NT2/D1 (cell line): ENCODE data around the gene PDGFC.

Experiments
- YY1 ChIP-seq: IDR thresholded peaks from 2 replicates; pipeline ENCODE4 v1.6.1; 2011; ENCODE audit not compliant: insufficient read length, insufficient read depth
- ZNF274 ChIP-seq: IDR thresholded peaks from 2 replicates; pipeline ENCODE4 v1.6.1; 2011; ENCODE audit warnings: mild to moderate bottlenecking, low read depth, low read length

- TF ChIP-seq ZNF274, result no peak
- no peak for TF ChIP-seq YY1
Measured at GRCh38 chr4:156824451-156825060, 147.0 kb downstream of the PDGFC start.
